GM23248 (cell line): ENCODE data around the gene HERPUD1. TPM values are rescaled to one million over a fixed set of nuclear protein-coding genes. Genes with fewer than 3 reads are reported as not detected.

Experiments
- DNase-seq: peaks from one replicate; pipeline ENCODE4 v3.0.0-alpha.2; 2015
- H2AFZ ChIP-seq: fragments of 200-600 bp; sonication (generic); 2 replicates; pipeline ENCODE4 v1.6.1; 2016; ENCODE audit warnings: antibody characterized with exemption
- H3F3A ChIP-seq: fragments of 200-600 bp; sonication (generic); 2 replicates; pipeline ENCODE4 v1.6.1; 2016; ENCODE audit warnings: mild to moderate bottlenecking, antibody characterized with exemption, mixed run types; ENCODE audit not compliant: insufficient read depth
- H3K27ac ChIP-seq: fragments of 200-600 bp; sonication (generic); 2 replicates; pipeline ENCODE4 v1.5.1; 2016; ENCODE audit warnings: mild to moderate bottlenecking
- H3K27me3 ChIP-seq: fragments of 200-600 bp; sonication (generic); replicated peaks from 2 replicates; pipeline ENCODE4 v1.6.1; 2016; ENCODE audit warnings: mild to moderate bottlenecking; ENCODE audit not compliant: insufficient read depth
- H3K36me3 ChIP-seq: fragments of 200-600 bp; sonication (generic); 2 replicates; pipeline ENCODE4 v1.6.1; 2016; ENCODE audit warnings: low read depth, mild to moderate bottlenecking
- H3K4me1 ChIP-seq: fragments of 200-600 bp; sonication (generic); 2 replicates; pipeline ENCODE4 v1.6.1; 2016; ENCODE audit warnings: mild to moderate bottlenecking; ENCODE audit not compliant: insufficient read depth
- H3K4me2 ChIP-seq: fragments of 200-600 bp; sonication (generic); one replicate; pipeline ENCODE4 v1.6.1; 2016; ENCODE audit warnings: mild to moderate bottlenecking; ENCODE audit not compliant: unreplicated experiment
- H3K4me3 ChIP-seq: fragments of 200-600 bp; sonication (generic); 2 replicates; pipeline ENCODE4 v1.5.1; 2016; ENCODE audit warnings: mild to moderate bottlenecking
- H3K79me2 ChIP-seq: fragments of 200-600 bp; sonication (generic); 2 replicates; pipeline ENCODE4 v1.6.1; 2016; ENCODE audit warnings: mild to moderate bottlenecking; ENCODE audit not compliant: insufficient read depth
- H3K9ac ChIP-seq: fragments of 200-600 bp; sonication (generic); 2 replicates; pipeline ENCODE4 v1.6.1; 2016; ENCODE audit warnings: mild to moderate bottlenecking
- H3K9me2 ChIP-seq: fragments of 200-600 bp; sonication (generic); 2 replicates; pipeline ENCODE4 v1.6.1; 2016; ENCODE audit warnings: mixed run types, mild to moderate bottlenecking, moderate library complexity; ENCODE audit not compliant: insufficient read depth
- H3K9me3 ChIP-seq: fragments of 200-600 bp; sonication (generic); one replicate; pipeline ENCODE4 v1.6.1; 2017; ENCODE audit warnings: low read depth
- H4K20me1 ChIP-seq: fragments of 200-600 bp; sonication (generic); 2 replicates; pipeline ENCODE4 v1.6.0; 2016; ENCODE audit not compliant: insufficient read depth
- EZH2 ChIP-seq: fragments of 200-600 bp; sonication (generic); IDR thresholded peaks from 2 replicates; pipeline ENCODE4 v1.6.1; 2018; ENCODE audit warnings: antibody characterized with exemption, mild to moderate bottlenecking; ENCODE audit not compliant: insufficient read depth, poor library complexity, severe bottlenecking
- EZH2phosphoT487 ChIP-seq: fragments of 200-600 bp; sonication (generic); IDR thresholded peaks from 2 replicates; pipeline ENCODE4 v1.6.1; 2018; ENCODE audit warnings: antibody characterized with exemption, moderate library complexity, mild to moderate bottlenecking, low read depth; ENCODE audit not compliant: insufficient read depth
- WGBS, 2 experiments: methylation state at CpG; one replicate each; pipeline ENCODE4 v1.1.6; 2015 to 2017; ENCODE audit warnings: low lambda C conversion rate in 2 of 2, low coverage in 1 of 2; ENCODE audit errors: missing lambda C conversion rate in 2 of 2; 5-methylcytosine and 5-hydroxymethylcytosine counted together
- in situ Hi-C: fragments of 300-500 bp; cut with MboI; formaldehyde crosslinking; loops from 2 replicates; pipeline ENCODE4 v1.15.0; 2020
- polyA plus RNA-seq: library from polyadenylated mRNA; unstranded; fragments of >200 nt; fragmentation: Nextera tagmentation; extraction: Ambion mirVana; gene quantifications from 2 replicates; pipeline ENCODE4 v1.2.1, GENCODE V29; 2016
- total RNA-seq: library from RNA; depleted of rRNA; stranded (reverse); fragments of >200 nt; shearing (Covaris generic); gene quantifications from 2 replicates; pipeline ENCODE4 v1.2.3, GENCODE V29; 2014

The HERPUD1 gene
- total and polyA plus RNA-seq, 2 experiments from 2014 or later = 218 to 299 TPM

DNA sequence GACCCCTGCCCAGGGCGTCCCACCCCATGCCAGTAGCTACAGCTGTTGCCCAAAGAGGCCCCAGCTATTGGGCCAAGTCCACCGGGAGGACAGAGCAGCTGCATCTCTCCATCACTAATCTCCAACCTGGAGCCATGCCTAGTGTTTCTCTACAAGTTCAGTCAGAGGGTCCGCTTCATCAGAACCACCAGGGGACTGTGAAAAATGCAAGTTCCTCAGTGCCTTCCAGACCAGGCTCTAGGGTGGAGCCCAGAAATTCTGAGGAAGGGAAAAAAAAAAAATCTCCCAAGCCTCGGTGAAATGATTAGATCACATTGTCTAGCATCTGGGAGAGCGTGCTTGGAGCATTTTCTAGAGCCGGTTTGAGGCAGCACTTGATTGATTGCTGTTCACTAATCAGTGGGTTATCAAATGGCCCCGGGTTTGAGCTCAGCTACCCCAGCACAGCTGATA, 22.4 kb upstream of the HERPUD1 start:
- no peak overlapping the region for H2AFZ ChIP-seq
- H3K4me3 ChIP-seq = no peak overlapping the region
- H3K27me3 ChIP-seq = no peaks in the 10 kb centered on the region
- 50 to 53% methylated on average over 7 of the region's 7 CpGs for WGBS, 2 experiments
- H4K20me1 ChIP-seq = no peaks in the 10 kb centered on the region
- H3K27ac ChIP-seq = no peak overlapping the region
- no peaks in the 10 kb centered on the region for H3K36me3 ChIP-seq
- H3K9ac ChIP-seq = no peak overlapping the region
- peaks cover 25% of the 10 kb centered on the region for H3F3A ChIP-seq
- H3K79me2 ChIP-seq = no peaks in the 10 kb centered on the region
- no peak for TF ChIP-seq EZH2
- TF ChIP-seq EZH2phosphoT487 = no peak
- H3K9me3 ChIP-seq = no peaks in the 10 kb centered on the region
- H3K4me1 ChIP-seq = peaks cover 44% of the 10 kb centered on the region
- in situ Hi-C loops = no loop called here
- DNase-seq = no peak
- H3K9me2 ChIP-seq = no peaks in the 10 kb centered on the region
- no peak overlapping the region for H3K4me2 ChIP-seq

DNA sequence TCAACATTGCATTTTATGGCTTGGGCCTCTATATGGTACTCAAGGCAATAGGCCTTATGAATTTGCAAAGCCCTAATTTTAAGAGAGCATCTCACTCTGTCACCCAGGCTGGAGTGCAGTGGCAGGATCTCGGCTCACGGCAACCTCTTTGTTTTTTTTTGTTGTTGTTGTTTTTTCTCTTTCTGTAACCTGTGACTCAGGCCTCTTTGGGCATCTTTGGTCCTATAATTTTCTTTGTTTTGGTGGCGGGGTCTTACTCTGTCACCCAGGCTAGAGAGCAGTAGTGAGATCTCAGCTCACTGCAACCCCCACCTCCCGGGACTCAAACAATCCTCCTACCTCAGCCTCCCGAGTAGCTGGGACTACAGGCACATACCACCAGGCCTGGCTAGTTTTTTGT, 21.8 kb upstream of the HERPUD1 start:
- Histone ChIP-seq H3K9ac (peak overlapping the region; percentile 62), H3K27ac (peak overlapping the region; percentile 81), H3K9me3 (no peaks in the 10 kb centered on the region), H3K27me3 (no peaks in the 10 kb centered on the region), H3K79me2 (no peaks in the 10 kb centered on the region), H3K4me1 (peaks cover 44% of the 10 kb centered on the region), H3K36me3 (no peaks in the 10 kb centered on the region), H3K4me2 (peak overlapping the region; percentile 46), H3K9me2 (no peaks in the 10 kb centered on the region), H3F3A (peaks cover 25% of the 10 kb centered on the region), H3K4me3 (no peak overlapping the region), H2AFZ (no peak overlapping the region), H4K20me1 (no peaks in the 10 kb centered on the region)
- peak; percentile 33 for DNase-seq
- in situ Hi-C loops = no loop called here
- no peak for TF ChIP-seq EZH2phosphoT487
- no peak for TF ChIP-seq EZH2
- 95 to 99% methylated on average over 5 of the region's 5 CpGs for WGBS, 2 experiments

DNA sequence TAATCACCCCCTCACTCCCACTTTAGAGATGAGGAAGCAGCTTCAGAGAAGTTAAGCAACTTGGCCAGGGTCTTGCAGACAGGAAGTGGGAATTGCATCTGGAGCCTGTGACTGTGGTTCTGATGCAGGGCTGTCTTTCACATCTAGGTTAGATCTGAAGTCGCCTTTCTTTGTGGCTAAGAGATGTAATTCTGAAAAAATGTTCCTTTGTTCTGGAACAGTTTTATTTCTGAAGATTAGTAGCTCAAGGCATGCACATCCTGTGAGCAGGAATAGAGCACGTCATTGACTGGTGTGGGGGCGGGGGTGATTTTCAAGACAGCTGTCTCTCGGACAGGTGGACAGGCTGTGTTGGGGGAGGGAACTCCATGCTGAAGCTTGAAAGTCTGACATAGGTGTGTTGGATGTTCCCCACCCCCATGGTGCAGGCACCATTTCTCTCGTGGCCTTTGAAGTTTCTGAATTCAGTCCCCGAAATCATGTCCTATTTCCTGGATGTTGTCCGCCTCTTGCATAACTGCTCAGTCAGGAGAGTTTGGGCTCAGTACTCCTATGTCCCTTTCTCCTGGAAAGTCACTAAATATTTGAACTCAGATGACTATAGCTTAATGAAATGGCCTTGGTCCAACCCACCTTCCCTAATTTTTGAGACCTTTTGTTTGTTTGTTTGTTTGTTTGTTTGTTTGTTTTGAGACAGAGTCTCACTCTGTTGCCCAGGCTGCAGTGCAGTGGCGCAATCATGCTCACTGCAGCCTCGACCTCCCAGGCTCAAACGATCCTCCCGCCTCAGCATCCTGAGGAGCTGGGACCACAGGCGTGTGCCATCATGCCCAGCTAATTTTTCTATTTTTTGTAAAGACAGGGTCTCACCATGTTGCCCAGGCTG, 21.0 kb upstream of the HERPUD1 start:
- peaks cover 25% of the 10 kb centered on the region for H3F3A ChIP-seq
- peaks cover 44% of the 10 kb centered on the region for H3K4me1 ChIP-seq
- no peak overlapping the region for H2AFZ ChIP-seq
- H3K9me2 ChIP-seq = no peaks in the 10 kb centered on the region
- H3K4me2 ChIP-seq = peak overlapping the region; percentile 46
- 72 to 73% methylated on average over 11 to 12 of the region's 12 CpGs for WGBS, 2 experiments
- peak; percentile 88 for DNase-seq
- H4K20me1 ChIP-seq = no peaks in the 10 kb centered on the region
- TF ChIP-seq EZH2 (no peak), EZH2phosphoT487 (no peak)
- no peaks in the 10 kb centered on the region for H3K9me3 ChIP-seq
- no peaks in the 10 kb centered on the region for H3K36me3 ChIP-seq
- no peaks in the 10 kb centered on the region for H3K79me2 ChIP-seq
- H3K27ac ChIP-seq = peak overlapping the region; percentile 81
- H3K9ac ChIP-seq = peak overlapping the region; percentile 62
- H3K4me3 ChIP-seq = no peak overlapping the region
- in situ Hi-C loops = no loop called here
- no peaks in the 10 kb centered on the region for H3K27me3 ChIP-seq

DNA sequence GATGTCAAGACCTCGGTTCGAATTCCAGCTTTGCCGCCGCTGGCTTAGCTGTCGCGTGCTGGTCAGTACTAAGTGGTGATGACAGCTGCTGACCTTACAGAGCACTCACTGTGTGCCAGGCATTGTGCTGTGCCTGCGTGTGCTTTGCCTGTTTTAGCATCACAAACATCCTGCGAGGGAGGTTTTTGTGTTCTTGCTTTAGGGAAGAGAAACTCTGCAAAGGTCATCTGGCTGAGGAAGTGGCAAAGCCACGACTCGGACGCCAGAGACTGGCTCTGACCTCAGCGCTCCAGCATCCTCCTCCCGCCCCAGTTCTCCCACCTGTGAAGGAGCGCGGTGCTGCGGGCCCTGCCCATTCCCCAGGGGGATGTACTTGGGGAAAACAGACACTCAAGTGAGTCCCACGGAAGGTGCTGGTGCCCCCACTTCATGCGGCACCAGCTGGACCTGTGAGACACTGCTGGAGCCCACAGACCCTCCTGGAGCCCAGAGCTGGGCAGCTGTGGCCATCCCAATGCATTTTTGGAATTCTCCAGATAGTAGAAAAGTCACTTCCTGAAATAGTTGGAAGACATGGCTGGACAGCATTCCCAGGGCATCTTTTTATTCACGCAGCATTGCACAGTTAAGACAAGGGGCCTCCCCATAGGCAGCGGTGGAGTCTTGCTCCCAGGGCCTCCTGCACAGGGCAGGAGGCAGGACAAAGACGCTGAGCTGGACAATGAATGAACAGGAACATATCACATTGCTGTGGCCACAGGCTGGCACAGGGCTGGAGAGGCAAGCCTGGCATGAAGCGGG, 20.0 kb upstream of the HERPUD1 start:
- peak; percentile 35 for DNase-seq
- 66 to 76% methylated on average over 22 of the region's 22 CpGs for WGBS, 2 experiments
- Histone ChIP-seq H2AFZ (no peak overlapping the region), H3K79me2 (no peaks in the 10 kb centered on the region), H3K9me2 (no peaks in the 10 kb centered on the region), H3K4me2 (peak overlapping the region; percentile 44), H4K20me1 (no peaks in the 10 kb centered on the region), H3K27ac (no peak overlapping the region), H3K9ac (no peak overlapping the region), H3F3A (peaks cover 25% of the 10 kb centered on the region), H3K27me3 (no peaks in the 10 kb centered on the region), H3K9me3 (no peaks in the 10 kb centered on the region), H3K36me3 (no peaks in the 10 kb centered on the region), H3K4me1 (peaks cover 44% of the 10 kb centered on the region), H3K4me3 (no peak overlapping the region)
- in situ Hi-C loops = no loop called here
- no peak for TF ChIP-seq EZH2phosphoT487
- no peak for TF ChIP-seq EZH2
